DND-41 (cell line): ENCODE measurements around the gene SOCS7.
A peak's percentile ranks its signal among the peaks of the same experiment; 100 is the strongest.

Experiments used
- ATAC-seq: fragments of 200-7000 bp; cut with Tn5 transposase; 3 replicates; pipeline ENCODE4 v1.9.1; 2021; ENCODE audit warnings: low read depth; ENCODE audit not compliant: insufficient read depth
- DNase-seq: peaks from one replicate; pipeline ENCODE4 v3.0.0-alpha.2; 2020
- H2AFZ ChIP-seq: 2 replicates; pipeline ENCODE4 v1.6.0; 2012; ENCODE audit warnings: low read depth, low read length
- H3K27ac ChIP-seq: 2 replicates; pipeline ENCODE4 v1.5.1; 2012; ENCODE audit warnings: low read length, inconsistent platforms
- H3K27me3 ChIP-seq: fragments of 200-600 bp; sonication (generic); 2 replicates; pipeline ENCODE4 v1.6.0; 2012; ENCODE audit warnings: low read length, mild to moderate bottlenecking, inconsistent platforms; ENCODE audit not compliant: insufficient read depth, poor library complexity
- H3K36me3 ChIP-seq: 2 replicates; pipeline ENCODE4 v1.5.1; 2012; ENCODE audit warnings: low read length, inconsistent platforms; ENCODE audit not compliant: insufficient read depth
- H3K4me1 ChIP-seq: 2 replicates; pipeline ENCODE4 v1.5.1; 2012; ENCODE audit warnings: mild to moderate bottlenecking, low read length; ENCODE audit not compliant: insufficient read depth
- H3K4me2 ChIP-seq: 2 replicates; pipeline ENCODE4 v1.6.0; 2012; ENCODE audit warnings: mild to moderate bottlenecking, moderate library complexity, low read length, inconsistent platforms; ENCODE audit not compliant: insufficient read depth
- H3K4me3 ChIP-seq, 2 experiments: fragments of 200-600 bp in 1 of 2; shearing (Covaris generic) in 1 of 2; 2 replicates each; pipeline ENCODE4 v1.5.1; 2012 to 2016; ENCODE audit warnings: inconsistent platforms in 2 of 2, low read length in 2 of 2, mild to moderate bottlenecking in 2 of 2, low read depth in 1 of 2, moderate library complexity in 1 of 2
- H3K79me2 ChIP-seq: 2 replicates; pipeline ENCODE4 v1.6.0; 2012; ENCODE audit warnings: low read length, inconsistent platforms; ENCODE audit not compliant: insufficient read depth
- H3K9ac ChIP-seq: 2 replicates; pipeline ENCODE4 v1.6.0; 2012; ENCODE audit warnings: low read depth, mild to moderate bottlenecking, inconsistent platforms, low read length, moderate library complexity
- H3K9me3 ChIP-seq: 2 replicates; pipeline ENCODE4 v1.5.1; 2012; ENCODE audit warnings: low read length, moderate library complexity, mild to moderate bottlenecking, inconsistent platforms; ENCODE audit not compliant: insufficient read depth, severe bottlenecking
- H4K20me1 ChIP-seq: 2 replicates; pipeline ENCODE4 v1.6.0; 2012; ENCODE audit warnings: low read length; ENCODE audit not compliant: insufficient read depth
- CTCF ChIP-seq: IDR thresholded peaks from 2 replicates; pipeline ENCODE4 v1.5.1; 2012; ENCODE audit warnings: borderline replicate concordance, low read length, moderate library complexity, mild to moderate bottlenecking; ENCODE audit not compliant: poor library complexity, severe bottlenecking; ENCODE audit errors: extremely low read depth
- EZH2 ChIP-seq: IDR thresholded peaks from 3 replicates; pipeline ENCODE4 v1.6.1; 2012; ENCODE audit warnings: borderline replicate concordance, low read depth, mild to moderate bottlenecking, moderate library complexity, low read length, inconsistent platforms; ENCODE audit not compliant: severe bottlenecking

Gene SOCS7, protein sequence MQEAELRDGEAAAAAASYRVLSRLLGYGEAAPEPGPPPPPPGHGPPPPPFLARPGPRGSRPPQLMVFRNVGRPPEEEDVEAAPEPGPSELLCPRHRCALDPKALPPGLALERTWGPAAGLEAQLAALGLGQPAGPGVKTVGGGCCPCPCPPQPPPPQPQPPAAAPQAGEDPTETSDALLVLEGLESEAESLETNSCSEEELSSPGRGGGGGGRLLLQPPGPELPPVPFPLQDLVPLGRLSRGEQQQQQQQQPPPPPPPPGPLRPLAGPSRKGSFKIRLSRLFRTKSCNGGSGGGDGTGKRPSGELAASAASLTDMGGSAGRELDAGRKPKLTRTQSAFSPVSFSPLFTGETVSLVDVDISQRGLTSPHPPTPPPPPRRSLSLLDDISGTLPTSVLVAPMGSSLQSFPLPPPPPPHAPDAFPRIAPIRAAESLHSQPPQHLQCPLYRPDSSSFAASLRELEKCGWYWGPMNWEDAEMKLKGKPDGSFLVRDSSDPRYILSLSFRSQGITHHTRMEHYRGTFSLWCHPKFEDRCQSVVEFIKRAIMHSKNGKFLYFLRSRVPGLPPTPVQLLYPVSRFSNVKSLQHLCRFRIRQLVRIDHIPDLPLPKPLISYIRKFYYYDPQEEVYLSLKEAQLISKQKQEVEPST

GRCh38 chr17:38351412-38352222 lies at the start of gene SOCS7:
TSS of gene SOCS7 (plus strand) at chr17:38351844. CDS start at chr17:38352053, 209 bp downstream.
- Histone ChIP-seq H3K9ac (peak within 1 kb of the TSS; percentile 84), H3K36me3 (peaks cover 4% of the 10 kb centered on the region; the same call in 1 of the 2 replicates), H2AFZ (peak within 1 kb of the TSS; percentile 81), H3K79me2 (peaks cover 47% of the 10 kb centered on the region), H3K27ac (peak within 1 kb of the TSS; percentile 84), H3K27me3 (no peaks in the 10 kb centered on the region), H4K20me1 (peaks cover 27% of the 10 kb centered on the region), H3K4me1 (peaks cover 62% of the 10 kb centered on the region), H3K4me3 (peak within 1 kb of the TSS; percentile 61 to 73), H3K4me2 (peak within 1 kb of the TSS; percentile 91), H3K9me3 (no peaks in the 10 kb centered on the region)
- ATAC-seq (peak; percentile 78), DNase-seq (peak; percentile 93)
- TF ChIP-seq EZH2 (no peak), CTCF (no peak)

- Histone ChIP-seq H3K36me3 (peaks cover 39% of the 10 kb centered on the region), H3K79me2 (no peaks in the 10 kb centered on the region), H3K9me3 (no peaks in the 10 kb centered on the region), H3K4me2 (no peak overlapping the region), H2AFZ (no peak overlapping the region), H3K9ac (no peak overlapping the region), H3K27ac (no peak overlapping the region), H3K27me3 (no peaks in the 10 kb centered on the region), H4K20me1 (no peaks in the 10 kb centered on the region), H3K4me1 (no peaks in the 10 kb centered on the region), H3K4me3 (no peak overlapping the region)
- DNase-seq: no peak
- TF ChIP-seq CTCF: no peak
- TF ChIP-seq EZH2: no peak
- ATAC-seq: no peak
Observed at GRCh38 chr17:38315497-38315896, 36.1 kb upstream of the SOCS7 start.

- ATAC-seq: no peak
- Histone ChIP-seq H3K27ac (no peak overlapping the region), H3K4me2 (no peak overlapping the region), H3K79me2 (no peaks in the 10 kb centered on the region), H2AFZ (no peak overlapping the region), H3K9ac (no peak overlapping the region), H3K4me1 (no peaks in the 10 kb centered on the region), H3K36me3 (peaks cover 39% of the 10 kb centered on the region), H3K4me3 (no peak overlapping the region), H4K20me1 (no peaks in the 10 kb centered on the region), H3K27me3 (no peaks in the 10 kb centered on the region), H3K9me3 (no peaks in the 10 kb centered on the region)
- TF ChIP-seq CTCF: no peak
- TF ChIP-seq EZH2: no peak
- no peak for DNase-seq
Observed at GRCh38 chr17:38317081-38317480, 34.6 kb upstream of the SOCS7 start.
